22Rv1 (cell line): ENCODE measurements around the gene REV1.

ENCODE experiments used
- H3K27ac ChIP-seq: fragments of 450-650 bp; 2 replicates; pipeline ENCODE4 v1.5.1; 2017
- ZFX ChIP-seq: fragments of 450-650 bp; IDR thresholded peaks from 2 replicates; pipeline ENCODE4 v1.6.1; 2017; ENCODE audit warnings: antibody characterized with exemption, borderline replicate concordance
- TF ChIP-seq, protein P1 (sequence below): fragments of 450-650 bp; IDR thresholded peaks from 2 replicates; pipeline ENCODE4 v1.5.1; 2017; ENCODE audit warnings: mild to moderate bottlenecking

The REV1 gene

DNA sequence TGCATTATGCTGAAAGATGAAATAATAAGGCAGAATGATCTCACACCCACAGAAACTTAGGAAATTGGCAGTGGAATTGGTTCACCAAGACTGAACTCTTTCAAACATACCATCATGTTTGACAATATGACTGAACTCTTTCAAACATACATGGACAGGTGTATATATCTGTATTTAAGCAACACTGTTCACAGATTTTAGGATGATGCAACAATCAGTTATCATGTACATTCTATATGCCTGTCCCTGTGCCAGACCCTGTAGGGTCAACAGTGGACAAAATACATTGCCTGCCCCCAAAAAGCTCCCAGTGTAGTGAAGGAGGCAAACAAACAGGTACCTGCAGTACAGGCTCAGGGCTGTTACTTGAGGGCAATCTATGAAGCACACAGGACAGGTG lies 2.9 kb upstream of the REV1 start:
- no peak overlapping the region for H3K27ac ChIP-seq
- TF ChIP-seq ZFX, result no peak
- TF ChIP-seq, protein P1, sequence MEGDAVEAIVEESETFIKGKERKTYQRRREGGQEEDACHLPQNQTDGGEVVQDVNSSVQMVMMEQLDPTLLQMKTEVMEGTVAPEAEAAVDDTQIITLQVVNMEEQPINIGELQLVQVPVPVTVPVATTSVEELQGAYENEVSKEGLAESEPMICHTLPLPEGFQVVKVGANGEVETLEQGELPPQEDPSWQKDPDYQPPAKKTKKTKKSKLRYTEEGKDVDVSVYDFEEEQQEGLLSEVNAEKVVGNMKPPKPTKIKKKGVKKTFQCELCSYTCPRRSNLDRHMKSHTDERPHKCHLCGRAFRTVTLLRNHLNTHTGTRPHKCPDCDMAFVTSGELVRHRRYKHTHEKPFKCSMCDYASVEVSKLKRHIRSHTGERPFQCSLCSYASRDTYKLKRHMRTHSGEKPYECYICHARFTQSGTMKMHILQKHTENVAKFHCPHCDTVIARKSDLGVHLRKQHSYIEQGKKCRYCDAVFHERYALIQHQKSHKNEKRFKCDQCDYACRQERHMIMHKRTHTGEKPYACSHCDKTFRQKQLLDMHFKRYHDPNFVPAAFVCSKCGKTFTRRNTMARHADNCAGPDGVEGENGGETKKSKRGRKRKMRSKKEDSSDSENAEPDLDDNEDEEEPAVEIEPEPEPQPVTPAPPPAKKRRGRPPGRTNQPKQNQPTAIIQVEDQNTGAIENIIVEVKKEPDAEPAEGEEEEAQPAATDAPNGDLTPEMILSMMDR, result no peak

DNA sequence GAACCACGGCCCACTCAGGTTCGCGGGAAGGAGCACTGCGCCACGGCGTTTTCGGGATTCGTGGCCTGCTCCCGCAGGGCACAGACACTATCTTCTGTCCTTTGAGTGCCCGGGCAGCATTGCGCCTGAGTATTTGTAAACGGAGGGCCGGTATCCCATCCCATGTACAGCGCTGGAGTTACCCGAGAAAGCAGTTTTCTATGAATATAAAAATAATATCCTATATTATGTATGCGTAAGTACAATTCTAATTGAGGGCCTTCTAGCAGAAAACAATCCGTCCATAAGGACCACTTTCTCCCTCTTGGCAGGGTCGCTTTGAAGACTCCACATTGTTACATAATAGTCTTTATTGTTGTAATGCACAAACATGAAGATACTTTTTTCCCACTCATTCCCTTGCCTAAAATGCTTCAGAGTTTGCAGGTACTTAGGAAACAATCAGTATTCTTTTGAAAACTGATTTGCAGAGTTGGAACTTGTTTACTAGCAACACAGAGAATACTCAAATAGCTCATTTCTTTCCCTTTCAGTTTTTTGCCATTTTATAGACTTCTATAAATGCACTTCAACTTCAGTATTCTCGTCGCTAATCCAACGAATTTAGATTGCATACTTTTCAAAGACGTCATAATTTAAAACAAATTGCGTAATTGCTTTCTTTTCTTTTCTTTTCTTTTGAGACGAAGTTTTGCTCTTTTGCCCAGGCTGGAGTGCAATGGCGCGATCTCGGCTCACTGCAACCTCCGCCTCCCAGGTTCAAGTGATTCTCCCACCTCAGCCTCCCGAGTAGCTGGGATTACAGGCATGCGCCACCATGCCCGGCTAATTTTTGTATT lies 1.0 kb upstream of the REV1 start:
- H3K27ac ChIP-seq, result peak overlapping the region; percentile 82
- TF ChIP-seq, protein P1, result peak; percentile 49
- no peak for TF ChIP-seq ZFX

DNA sequence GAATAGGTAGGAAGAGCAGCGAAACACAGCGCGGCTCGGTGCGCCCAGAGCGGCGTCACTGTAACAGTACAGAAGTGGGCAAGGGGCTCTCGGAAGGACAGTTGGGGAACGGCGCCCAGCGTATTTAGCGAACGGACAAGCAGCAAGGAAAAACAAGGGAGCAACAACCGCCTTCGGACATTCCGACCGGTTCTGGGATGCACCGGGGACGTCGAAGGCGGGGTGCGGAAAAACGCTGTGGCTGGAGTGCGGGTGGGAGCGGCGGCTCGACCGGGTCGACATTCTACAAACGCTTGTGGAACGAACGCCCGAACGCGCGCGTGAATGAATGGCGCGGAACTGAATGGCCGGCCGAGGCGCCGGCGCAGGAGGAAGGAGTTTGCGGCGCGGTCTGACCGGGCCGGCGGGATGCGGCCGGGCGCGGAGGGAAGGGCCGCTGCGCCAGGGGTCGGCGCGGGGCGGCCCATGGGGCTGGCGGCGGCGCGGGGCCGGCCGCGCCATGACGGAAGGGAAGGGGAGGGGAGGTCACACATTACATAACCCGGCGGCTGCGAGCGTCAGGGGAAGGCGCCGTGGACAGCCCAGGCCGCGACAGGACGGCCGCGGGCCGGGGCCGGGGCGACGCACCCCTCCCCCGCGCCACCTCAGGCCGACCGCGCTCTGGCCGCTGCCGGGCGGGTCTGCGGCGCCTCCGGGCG lies 605 bp downstream of the REV1 start:
- H3K27ac ChIP-seq, result peak overlapping the region; percentile 82
- no peak for TF ChIP-seq ZFX
- TF ChIP-seq, protein P1, result no peak

DNA sequence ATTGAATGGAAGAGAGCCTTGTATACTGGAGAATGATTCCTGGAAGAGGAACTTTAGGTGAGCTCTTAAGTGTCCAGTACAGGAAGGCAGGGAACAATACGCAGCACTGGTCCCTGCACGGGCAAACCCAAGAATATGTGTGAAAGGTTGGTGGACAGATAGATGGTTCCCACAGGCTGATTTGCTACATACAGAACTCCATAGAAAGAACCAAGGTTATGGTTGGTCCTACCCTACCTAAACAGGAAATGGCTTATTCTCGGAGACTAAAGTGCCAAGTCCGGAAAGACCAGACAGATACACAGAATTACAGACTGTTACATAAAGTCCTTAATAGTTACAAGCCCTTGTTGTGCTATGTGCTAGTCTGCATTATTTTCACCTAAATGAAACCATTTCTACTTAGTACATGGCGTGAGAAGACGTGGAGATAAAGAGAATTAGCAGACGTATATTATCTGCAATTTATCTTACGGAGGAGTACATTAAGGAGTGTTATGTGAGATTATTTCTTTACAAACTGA lies 1.2 kb downstream of the REV1 start:
- TF ChIP-seq, protein P1, result no peak
- no peak for TF ChIP-seq ZFX

DNA sequence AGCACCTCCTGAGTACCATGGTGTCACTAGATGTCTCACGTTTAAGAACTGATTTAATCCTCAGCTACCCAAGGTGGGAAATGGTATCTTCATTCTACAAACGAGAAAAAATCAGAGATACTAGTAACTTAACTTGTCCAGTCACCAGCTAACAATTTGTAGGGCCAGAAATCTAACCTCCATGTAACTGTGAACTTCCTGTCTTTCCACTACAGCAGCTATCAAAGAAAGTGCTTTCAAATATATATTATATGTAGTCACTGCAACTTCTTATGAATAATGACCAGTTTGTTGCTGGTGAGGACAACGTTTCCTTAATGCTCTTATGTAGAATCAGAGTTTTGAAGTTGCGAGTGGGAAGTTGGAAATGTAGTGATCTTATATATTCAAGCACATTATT lies 1.9 kb downstream of the REV1 start:
- no peak overlapping the region for H3K27ac ChIP-seq
- TF ChIP-seq ZFX, result no peak
- TF ChIP-seq, protein P1, result no peak

More for the DNA sequence above, 1.2 kb downstream of the REV1 start:
- H3K27ac ChIP-seq, result peak overlapping the region; percentile 82

DNA sequence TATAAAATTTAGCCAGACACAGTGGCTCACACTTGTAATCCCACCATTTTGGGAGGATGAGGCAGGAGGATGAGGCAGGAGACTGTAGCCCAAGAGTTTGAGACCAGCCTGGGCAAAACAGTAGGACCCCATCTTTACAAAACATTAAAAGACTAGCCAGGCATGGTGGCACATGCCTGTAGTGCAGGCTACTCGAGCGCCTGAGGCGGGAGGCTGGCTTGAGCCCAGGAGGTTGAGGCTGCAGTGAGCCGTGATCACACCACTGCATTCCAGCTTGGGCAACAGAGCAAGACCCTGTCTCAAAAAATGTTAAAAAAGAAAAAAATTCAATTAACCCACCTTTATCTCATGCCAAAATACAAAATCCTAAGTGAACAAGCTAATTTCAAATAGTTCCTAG lies 4.0 kb downstream of the REV1 start:
- no peak overlapping the region for H3K27ac ChIP-seq
- TF ChIP-seq ZFX, result no peak
- TF ChIP-seq, protein P1, result no peak

DNA sequence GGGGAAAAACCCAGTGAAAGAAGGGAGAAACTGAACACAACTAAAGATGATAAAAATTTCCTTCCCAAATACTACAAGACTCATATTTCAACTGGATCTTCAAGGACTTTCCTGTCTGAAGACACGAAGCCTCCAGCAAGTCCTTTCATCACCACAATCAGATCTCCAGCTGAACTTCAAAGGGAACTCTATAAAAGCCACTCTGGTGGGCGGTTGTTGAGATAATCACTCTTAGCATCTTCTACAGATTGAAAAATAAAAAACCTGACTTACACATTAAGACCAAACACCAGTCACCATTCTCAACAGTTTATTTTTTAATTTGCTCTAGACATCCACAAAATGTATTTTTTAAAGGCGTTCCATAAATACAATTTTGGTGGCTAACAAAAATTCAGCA lies 4.4 kb downstream of the REV1 start:
- TF ChIP-seq, protein P1, result no peak
- TF ChIP-seq ZFX, result no peak
- H3K27ac ChIP-seq, result no peak overlapping the region
